GM21576 (cell line): Measurements from ENCODE around the gene COLEC12.
A peak's percentile ranks its signal among the peaks of the same experiment; 100 is the strongest.

ENCODE experiments used
- ATAC-seq: cut with Tn5 transposase; IDR thresholded peaks from one replicate; pipeline ENCODE4 v1.9.1; 2021; ENCODE audit warnings: mild to moderate bottlenecking, moderate library complexity; ENCODE audit not compliant: unreplicated experiment

COLEC12 gene

DNA sequence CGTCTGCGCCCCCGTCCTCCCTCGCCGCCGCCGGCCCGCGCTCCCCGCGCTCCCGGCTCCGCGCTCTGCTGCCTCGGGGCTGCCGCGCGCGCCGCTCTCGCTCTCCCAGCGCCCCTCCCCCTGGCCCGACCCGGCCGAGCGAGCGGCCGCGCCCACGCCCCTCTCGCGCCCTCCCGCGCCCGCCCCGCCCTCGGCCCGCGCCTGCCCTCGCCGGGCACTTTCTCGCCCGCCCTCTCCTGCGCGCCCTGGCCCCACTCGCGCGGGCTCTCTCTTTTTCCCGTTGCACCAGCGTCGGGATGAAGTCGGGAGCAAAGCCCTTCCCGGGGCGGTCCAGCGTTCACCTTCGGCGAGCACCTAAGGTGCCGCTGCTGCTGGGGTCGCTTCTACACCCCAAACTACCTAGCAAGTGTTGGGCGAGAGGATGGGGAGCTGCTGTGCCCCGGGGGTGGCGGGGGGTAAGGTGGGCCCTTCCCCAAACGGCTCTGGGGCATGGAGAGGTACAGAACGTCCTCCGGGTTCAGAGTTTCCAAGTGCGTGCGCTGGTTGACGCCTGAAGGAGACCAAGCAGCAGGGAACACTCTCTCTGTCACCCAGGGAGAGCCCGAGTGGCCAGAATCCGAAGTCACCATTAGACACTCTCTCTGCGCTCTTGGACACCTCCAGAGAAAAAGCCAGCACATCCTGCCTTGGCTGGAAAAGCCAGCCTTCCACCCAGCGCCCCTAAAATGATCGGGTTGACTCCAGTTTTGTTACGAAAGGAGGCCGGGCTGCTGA is at the start of gene COLEC12:
Gene COLEC12 (minus strand): TSS at position 70 of the 774 bp plus-strand sequence. CDS start 187 bp downstream, outside the sequence.
- ATAC-seq: no peak

DNA sequence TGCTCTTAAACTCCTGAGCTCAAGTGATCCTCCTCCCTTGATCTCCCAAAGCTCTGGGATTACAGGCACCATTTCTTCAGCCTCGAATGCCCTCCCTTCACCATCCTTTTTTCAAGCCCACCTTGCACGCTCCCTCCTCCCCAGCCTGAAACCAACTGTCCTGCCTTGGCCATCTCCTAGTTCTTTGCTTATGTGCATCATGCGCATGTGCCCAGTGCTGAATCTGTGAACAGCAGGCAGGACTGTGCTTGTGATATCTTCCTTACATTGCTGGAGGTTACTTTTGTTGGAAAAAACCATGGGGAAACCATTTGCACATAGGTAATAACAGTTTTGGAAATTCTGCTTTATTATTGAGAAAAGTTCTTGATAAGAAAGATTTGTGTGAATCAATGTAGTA is 49.5 kb upstream of the COLEC12 start:
- ATAC-seq: no peak

DNA sequence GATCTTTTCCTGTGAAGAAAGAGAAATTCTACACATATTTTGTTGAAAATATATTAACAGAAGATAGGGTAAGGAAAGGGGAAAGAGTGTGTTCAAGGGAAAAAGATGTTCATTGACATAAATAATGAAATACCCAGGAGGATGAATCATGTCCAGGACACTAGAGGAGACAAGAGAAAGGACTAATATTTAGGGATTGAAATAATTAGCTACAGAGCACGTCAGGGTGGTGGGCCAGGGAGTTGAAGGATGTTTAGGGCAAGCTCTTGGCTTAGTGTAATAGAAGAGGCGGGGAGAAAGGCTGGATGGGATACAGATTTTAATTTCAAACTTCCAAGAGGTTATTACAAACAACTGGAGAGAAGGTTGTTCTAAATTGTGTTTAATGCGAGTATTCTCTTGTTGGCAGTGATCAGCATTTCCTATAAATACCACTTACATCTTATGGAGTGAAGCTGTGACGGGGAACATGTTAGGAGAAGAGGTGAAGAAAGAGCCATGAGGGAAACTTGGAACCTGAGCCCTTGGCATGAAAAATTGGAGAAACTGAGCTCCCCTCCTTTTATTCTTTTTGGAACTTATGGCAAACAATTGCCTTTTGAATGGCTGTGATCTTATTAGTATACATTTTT is 43.1 kb upstream of the COLEC12 start:
- no peak for ATAC-seq

DNA sequence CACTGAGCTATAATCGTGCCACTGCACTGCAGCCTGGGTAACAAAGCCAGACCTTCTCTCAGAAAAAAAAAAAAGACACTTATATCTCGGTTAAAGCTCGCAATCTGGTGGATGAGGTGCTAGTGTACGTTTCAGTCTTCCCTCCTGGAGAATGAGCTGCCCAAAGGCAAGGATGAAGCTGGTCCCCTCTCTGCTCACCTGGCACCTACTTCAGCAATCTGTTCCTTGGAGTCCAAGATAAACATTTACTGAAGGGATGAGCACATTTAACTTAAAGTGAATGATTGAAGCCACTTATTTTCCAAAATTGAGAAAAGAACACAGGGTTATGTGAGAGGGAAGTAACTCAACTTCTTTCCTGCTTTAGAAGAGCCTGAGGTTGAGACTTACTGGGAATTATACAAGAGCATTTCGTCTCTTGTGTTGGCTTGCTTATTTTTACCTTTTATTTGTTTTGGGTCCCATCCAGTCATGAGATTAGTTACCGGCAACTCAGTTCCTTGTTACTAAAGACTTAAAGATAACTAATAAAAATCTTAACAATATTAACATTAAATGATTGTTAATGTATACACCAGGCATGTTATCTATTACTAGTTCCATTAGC is 33.6 kb upstream of the COLEC12 start:
- no peak for ATAC-seq

DNA sequence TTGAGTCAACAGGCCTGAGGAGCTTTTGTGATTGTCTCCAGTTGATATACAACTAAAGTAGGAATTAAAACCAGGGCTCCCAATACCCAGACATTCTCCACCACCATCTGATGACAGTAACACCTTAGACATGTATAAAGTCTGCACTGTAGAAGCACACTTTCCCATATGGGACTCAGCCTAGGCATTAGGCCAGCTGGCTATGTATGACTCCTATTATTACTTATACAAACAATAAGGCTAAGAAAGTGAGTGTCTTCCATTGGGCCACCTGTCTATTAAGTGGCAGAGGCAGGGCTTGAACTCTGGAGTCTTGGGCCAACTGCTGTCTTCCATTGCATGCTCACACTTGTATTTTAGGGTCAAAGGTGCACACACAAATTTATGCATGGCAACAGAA is 32.1 kb upstream of the COLEC12 start:
- ATAC-seq: no peak

DNA sequence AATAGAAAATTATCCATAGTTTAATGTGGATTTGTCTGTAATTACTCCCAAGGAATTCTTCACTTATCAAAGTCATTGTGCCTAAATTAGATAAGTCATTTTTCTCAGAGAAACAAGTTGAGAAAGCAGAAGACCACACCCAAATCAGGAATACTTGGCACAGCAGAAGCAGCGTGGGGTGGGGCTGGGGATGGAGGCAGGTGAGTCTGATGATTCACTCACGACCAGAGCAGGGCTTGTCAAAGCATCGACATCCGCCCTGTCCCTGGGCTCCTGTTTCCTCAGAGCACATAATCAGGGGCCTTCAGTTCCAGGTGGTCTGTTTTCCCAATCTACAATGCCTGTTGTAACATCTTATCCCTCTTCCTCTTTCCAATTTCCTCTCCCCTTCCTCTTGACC is 31.5 kb upstream of the COLEC12 start:
- no peak for ATAC-seq

DNA sequence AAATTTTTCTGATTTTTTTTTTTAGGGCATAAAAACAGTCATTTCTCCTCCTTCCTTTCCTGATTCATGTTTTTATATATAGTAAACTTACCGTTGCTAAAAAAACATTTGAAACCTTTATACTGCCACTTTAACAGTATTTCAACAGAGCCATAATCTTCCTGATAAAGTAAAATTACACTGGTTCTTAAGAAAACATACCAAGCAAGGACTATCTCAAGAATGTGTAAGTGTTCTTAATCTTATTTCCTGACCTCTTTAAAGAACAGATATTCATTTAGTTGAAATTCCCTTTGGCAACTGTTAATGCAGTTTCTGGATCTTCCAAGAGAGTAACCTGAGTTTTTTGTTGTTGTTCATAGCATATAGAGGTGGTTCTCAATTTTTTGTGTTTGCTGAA is 26.6 kb upstream of the COLEC12 start:
- no peak for ATAC-seq

DNA sequence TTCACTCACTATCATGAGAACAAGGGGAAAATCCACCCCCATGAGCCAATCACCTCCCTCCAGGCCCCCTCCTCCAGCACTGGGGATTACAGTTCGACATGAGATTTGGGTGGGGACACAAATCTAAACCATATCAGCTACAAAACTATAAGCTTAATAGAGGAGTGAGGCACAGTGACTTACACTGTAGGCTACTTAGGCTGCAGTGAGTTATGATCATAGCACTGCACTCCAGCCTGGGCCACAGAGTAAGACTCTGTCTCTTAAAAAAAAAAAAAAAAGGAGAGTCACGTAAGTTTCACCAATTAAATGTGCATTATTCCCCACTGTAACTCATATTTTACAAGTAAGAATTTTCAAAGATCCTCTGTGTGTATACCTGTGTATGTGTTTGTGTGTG is 26.2 kb upstream of the COLEC12 start:
- ATAC-seq: no peak

DNA sequence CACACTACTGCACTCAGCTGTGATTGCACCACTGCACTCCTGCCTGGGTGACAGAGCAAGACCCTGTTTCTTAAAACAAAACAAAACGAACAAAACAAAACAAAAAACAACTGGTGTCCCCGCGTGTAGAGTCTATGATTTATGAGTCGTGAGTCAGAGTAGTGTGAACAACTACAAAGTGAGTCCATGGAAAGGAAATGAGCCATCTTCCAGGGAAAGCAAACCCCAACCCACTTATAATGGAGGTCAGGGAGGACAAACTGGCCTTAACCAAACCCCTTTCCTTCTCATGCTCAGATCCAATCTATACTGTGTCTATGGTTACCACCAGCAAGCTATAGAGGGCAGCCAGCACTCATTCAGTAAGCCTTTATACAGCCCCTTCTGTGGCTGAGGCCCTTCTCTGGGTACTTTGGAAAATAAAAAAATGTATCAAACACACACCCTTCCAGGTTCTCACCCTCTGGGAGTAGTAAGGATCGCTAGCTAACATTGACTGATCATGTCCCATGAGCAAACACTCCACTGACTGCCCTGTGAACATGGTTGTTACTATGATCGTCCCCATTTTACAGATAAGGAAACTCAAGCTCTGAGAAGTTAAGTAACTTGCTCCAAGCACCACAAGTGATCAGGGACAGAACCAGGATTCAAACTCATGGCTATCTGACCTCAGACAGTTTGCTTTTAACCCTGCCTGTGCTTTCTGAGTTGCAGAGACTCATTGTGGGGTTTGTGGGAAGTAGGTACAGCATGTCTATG is 24.7 kb upstream of the COLEC12 start:
- no peak for ATAC-seq

DNA sequence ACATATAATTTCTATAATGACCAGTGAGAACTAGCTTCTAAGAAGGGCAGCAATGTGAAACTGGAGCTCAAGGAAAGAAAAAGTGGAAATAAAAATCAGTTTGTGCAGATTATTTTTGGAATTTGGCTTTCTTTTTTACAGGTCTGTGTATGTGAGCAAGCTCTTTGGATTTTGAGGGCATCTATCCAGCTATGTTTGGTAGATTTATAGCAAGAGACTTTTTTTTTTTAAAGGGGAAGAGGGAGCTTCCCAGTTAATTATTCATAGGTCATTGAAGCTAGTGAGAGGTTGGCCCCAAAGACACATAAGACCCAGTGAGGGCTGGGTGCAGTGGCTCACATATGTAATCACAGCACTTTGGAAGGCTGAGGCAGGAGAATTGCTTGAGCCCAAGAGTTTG is 24.0 kb upstream of the COLEC12 start:
- no peak for ATAC-seq

DNA sequence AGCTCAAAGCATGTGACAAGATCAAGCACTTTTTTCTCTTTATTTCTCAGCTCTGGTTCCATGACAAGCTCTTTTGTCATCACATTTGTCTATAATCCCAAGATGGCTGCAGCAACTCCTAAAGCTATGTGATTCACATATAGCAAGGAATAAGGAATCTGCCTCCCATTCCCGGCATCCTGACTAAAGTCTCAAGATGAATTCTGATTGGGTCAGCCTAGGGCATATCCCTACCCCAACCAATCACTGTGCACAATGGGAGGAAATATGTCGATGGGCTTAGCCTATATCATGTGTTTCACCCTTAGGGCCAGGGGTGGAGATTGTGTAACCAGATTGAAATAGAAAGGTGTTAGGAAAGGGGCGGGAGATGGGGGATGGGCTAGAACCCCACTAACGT is 23.1 kb upstream of the COLEC12 start:
- no peak for ATAC-seq

DNA sequence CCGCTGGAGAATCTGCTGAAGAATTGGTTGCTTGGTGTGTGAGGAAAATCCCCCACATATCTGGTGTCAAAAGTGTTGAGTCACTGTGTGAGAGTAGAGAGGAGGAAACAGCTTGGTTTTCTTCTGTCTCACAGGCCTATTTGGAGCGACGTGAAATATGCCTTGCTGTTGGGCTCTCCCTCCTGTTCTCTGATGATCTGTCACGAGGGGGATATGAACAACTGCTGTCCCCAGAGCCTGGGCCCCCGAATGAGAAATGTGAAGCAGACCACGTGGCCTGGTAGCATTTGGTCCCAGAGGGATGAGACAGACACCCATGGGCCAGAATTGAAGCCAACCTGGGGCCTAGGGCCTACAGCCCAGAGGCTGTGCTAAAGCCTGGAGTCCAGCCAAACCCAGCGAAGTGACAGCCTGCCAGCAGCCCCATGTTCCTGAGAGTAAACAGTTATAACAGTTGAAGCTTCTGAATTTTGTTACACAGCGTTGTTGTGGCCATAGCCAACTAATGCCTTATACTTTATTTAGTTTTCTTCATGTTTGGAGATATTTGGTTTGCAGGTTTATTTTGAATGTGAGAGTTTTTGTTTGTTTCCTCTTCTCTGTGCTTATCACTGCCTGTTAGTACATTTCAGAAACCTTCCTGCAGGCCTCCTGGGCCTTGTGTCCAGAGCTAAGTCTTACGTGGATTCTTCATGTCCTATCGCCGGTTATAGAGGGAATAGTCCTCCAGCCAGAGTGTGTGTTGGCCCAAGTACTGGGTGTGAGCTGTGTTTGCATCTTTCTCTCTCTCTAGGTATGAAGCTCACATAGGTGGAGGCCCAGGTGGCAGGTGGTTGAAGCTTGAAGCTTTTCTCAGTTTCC is 18.7 kb upstream of the COLEC12 start:
- ATAC-seq: peak; percentile 92

DNA sequence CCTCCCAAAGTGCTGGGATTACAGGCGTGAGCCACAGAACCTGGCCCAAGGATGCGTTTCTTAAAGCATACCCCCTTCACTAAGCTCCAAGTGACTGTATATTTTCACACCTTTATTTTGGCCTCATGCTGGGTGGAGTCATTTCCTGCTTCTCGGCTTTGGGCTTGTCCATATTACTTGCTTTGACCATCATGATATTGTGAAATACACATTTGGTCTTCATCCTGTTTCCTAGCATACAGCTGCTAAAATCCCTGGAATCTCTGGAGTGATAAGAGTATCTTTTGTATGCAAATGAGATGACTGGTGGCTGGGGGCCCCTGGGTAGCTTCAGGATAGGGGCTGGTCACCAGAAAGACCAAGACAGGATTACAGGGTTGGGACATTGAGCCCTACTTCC is 17.6 kb upstream of the COLEC12 start:
- ATAC-seq: no peak

DNA sequence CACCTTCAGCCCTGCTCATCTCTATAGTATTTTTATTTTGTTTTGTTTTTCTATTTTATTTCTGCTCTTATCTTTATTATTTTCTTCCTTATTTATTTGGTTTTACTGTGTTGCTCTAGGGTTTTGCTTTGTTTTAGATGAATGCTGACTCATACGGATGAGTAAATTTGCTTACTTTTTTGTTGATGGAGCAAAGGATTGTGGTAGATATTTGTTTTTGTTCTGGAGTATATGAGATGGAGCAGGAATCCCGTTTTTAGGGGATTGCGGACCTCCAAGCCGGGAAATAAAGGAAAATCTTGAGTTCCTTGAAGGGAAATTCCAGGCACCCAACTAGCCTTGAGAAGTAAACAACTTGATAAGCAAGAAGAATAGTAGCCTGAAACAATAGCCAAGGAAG is 15.3 kb upstream of the COLEC12 start:
- no peak for ATAC-seq

DNA sequence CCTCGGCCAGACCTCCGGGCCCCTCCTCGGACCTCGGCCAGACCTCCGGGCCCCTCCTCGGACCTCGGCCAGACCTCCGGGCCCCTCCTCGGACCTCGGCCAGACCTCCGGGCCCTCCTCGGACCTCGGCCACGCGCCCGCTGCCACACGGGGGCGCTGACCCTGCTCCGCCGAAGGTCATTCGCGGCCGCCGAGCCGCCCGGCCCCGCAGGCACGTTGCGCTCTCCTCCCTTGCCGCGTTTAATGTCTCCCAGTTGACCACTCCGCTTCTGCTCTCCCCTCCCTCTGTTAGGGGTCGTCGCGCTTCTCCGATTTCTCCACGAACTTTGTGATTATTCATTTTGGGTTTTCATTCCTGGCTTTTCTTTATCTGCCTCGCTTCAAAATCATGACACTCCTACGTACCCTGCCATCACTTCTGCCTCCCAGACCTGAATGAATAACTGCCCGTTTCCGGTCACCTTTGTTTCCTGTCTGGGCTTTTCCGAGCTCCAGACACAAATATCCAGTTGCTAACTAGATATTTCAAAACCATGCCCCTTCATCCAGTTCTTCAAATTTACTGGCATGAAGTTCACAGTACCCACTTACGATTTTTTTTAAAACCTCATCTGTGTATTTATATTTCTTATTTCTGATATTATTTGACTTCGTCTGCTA is 14.8 kb upstream of the COLEC12 start:
- ATAC-seq: no peak

DNA sequence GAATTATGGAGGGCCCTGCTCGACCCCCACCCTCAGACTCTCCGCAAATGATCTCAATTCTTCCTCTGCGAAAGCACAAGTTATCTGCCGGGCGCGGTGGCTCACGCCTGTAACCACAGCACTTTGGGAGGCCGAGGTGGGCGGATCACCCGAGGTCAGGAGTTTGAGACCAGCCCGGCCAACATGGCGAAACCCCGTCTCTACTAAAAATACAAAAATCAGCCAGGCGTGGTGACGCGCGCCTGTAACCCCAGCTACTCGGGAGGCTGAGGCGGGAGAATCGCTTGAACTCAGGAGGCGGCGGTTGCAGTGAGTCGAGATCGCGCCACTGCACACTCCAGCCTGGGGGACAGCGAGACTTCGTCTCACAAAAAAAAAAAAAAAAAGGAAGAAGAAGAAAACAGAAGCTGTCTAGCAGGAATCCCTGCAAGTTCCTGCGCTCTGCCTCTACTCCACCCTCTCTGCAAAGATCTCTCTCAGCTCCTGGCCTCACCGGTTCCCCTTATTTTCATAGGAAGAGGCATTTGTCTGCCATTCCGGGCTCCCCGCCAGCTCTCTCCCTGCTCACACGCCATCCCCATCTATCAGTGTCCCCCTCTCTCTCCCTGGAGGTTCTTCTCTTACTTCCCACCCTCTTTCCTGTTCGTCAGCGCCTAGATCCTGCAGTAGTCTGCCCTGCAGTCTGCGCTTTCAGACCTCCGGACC is 13.5 kb upstream of the COLEC12 start:
- no peak for ATAC-seq

DNA sequence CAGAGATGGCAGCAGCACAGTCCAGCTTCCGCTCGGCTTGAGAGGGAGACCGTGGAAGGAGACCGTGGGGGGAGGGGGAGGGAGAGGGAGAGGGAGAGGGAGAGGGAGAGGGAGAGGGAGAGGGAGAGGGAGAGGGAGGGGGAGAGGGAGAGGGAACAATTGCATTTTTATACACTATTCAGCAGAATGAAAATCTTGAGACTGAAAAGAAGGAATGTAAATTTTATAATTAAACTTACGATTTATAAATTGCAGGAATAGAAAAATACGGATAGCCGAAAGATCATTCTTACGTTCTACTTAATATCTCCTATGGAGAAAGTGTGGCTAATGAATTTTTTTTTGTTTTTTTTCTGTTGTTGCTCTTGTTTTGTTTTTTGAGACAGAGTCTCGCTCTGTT is 12.5 kb upstream of the COLEC12 start:
- ATAC-seq: no peak

DNA sequence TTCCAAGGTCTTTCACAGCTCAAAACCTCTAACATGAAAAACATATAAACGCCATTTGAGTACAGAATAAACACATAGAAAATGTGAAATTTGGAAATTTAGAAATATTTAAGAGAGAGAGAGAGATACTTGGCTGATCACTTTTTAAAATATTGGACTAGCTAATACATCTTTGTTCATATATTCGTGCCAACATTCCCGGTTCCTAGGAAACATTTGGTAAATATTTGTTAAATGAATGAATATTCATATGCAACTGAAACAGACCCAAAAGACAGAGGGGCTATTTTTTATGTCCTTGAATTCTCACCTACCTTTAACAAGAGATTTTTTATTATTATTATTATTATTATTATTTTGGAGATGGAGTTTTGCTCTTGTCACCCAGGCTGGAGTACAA is 8.3 kb upstream of the COLEC12 start:
- no peak for ATAC-seq

DNA sequence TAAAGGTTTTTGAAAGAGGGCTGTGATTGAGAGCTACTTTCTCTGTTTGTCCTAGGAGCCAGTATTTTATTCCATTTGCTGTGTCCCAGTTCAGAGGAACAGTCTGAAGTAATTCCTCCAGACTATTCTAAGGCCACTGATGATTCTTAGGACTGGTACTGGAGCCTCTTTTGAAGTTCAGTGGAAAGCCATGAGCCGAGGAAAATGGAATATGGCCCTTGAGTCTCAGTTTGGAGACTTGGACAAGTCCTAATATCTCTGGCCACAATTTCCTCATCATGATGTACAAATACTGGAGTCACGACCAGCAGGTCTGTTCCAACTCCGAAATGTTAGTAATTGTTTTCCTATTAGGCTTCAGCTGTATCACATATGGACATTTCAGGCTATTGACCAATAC is 7.1 kb upstream of the COLEC12 start:
- no peak for ATAC-seq
